HL-60 (cell line): ENCODE data around the gene ADAM17.

Experiments
- DNase-seq, 2 experiments: peaks; one replicate each; pipeline ENCODE4 v3.0.0-alpha.2; 2010 to 2020; ENCODE audit warnings: low read depth in 1 of 2, low spot score in 1 of 2
- H3K27ac ChIP-seq: fragments of 250-450 bp; sonication (Bioruptor Pico); replicated peaks from 2 replicates; pipeline ENCODE4 v1.5.1; 2020; ENCODE audit warnings: mild to moderate bottlenecking, moderate library complexity
- H3K27me3 ChIP-seq: fragments of 250-450 bp; sonication (Bioruptor Pico); 2 replicates; pipeline ENCODE4 v1.5.1; 2021; ENCODE audit warnings: mild to moderate bottlenecking, moderate library complexity; ENCODE audit not compliant: insufficient read depth, poor library complexity, severe bottlenecking
- H3K4me3 ChIP-seq: replicated peaks from 2 replicates; pipeline ENCODE4 v1.5.1; 2011; ENCODE audit warnings: mild to moderate bottlenecking, control low read depth, low read length; ENCODE audit not compliant: insufficient read depth
- GABPA ChIP-seq: IDR thresholded peaks from 2 replicates; pipeline ENCODE4 v1.6.1; 2012; ENCODE audit warnings: low read depth
- POLR2AphosphoS5 ChIP-seq: IDR thresholded peaks from 2 replicates; pipeline ENCODE4 v1.6.1; 2012; ENCODE audit warnings: low read depth
- SPI1 ChIP-seq: IDR thresholded peaks from 2 replicates; pipeline ENCODE4 v1.6.1; 2012; ENCODE audit warnings: low read depth, mild to moderate bottlenecking, borderline replicate concordance
- TF ChIP-seq, protein P1 (sequence below): IDR thresholded peaks from 2 replicates; pipeline ENCODE4 v1.6.1; 2012; ENCODE audit warnings: low read depth; ENCODE audit not compliant: insufficient replicate concordance
- TF ChIP-seq, protein P2 (sequence below): IDR thresholded peaks from one replicate; pipeline ENCODE4 v1.5.1; 2011; ENCODE audit warnings: low read length, control low read depth, inconsistent platforms; ENCODE audit not compliant: insufficient read depth

ADAM17 gene

DNA sequence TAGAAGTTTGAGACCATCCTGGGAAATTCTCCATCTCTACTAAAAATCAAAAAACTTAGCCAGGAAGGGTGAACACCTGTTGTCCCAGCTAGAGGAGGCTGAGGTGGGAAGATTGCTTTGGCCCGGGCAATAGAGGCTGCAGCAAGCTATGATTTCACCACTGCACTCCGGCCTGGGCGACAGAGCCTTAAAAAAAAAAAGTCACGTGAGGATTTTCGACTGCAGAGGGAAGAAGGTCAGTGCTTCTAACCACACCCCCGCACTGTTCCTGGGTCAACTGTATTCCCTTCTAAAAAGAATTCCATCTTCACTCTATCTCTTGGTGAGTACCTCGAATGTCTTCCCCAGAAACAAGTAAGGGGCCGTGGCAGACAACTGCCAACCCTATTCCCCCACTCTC is 31.3 kb downstream of the ADAM17 start:
- H3K27ac ChIP-seq, result no peak overlapping the region

DNA sequence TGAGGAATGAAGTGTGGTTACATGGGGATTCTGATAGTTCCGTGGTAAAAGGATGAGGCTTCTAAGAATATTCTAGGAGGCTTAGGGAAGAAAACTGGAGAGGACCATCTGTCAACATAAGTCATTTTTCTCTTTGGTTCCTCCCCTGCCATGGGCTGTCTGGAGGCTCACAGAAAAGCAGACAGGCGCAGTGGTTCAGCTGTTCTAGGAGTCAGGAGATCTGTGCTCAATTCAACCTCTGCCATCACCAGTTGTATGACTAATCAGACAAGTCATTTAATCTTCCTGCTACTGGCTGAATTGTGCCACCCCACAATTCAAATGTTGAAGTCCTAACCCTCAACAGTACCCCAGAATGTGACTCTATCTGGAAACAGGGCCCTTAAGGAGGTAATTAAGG is 36.4 kb downstream of the ADAM17 start:
- TF ChIP-seq SPI1 (no peak), GABPA (no peak), POLR2AphosphoS5 (no peak)
- TF ChIP-seq, protein P1, sequence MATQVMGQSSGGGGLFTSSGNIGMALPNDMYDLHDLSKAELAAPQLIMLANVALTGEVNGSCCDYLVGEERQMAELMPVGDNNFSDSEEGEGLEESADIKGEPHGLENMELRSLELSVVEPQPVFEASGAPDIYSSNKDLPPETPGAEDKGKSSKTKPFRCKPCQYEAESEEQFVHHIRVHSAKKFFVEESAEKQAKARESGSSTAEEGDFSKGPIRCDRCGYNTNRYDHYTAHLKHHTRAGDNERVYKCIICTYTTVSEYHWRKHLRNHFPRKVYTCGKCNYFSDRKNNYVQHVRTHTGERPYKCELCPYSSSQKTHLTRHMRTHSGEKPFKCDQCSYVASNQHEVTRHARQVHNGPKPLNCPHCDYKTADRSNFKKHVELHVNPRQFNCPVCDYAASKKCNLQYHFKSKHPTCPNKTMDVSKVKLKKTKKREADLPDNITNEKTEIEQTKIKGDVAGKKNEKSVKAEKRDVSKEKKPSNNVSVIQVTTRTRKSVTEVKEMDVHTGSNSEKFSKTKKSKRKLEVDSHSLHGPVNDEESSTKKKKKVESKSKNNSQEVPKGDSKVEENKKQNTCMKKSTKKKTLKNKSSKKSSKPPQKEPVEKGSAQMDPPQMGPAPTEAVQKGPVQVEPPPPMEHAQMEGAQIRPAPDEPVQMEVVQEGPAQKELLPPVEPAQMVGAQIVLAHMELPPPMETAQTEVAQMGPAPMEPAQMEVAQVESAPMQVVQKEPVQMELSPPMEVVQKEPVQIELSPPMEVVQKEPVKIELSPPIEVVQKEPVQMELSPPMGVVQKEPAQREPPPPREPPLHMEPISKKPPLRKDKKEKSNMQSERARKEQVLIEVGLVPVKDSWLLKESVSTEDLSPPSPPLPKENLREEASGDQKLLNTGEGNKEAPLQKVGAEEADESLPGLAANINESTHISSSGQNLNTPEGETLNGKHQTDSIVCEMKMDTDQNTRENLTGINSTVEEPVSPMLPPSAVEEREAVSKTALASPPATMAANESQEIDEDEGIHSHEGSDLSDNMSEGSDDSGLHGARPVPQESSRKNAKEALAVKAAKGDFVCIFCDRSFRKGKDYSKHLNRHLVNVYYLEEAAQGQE, result no peak
- TF ChIP-seq, protein P2, sequence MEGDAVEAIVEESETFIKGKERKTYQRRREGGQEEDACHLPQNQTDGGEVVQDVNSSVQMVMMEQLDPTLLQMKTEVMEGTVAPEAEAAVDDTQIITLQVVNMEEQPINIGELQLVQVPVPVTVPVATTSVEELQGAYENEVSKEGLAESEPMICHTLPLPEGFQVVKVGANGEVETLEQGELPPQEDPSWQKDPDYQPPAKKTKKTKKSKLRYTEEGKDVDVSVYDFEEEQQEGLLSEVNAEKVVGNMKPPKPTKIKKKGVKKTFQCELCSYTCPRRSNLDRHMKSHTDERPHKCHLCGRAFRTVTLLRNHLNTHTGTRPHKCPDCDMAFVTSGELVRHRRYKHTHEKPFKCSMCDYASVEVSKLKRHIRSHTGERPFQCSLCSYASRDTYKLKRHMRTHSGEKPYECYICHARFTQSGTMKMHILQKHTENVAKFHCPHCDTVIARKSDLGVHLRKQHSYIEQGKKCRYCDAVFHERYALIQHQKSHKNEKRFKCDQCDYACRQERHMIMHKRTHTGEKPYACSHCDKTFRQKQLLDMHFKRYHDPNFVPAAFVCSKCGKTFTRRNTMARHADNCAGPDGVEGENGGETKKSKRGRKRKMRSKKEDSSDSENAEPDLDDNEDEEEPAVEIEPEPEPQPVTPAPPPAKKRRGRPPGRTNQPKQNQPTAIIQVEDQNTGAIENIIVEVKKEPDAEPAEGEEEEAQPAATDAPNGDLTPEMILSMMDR, result no peak
- Histone ChIP-seq H3K27ac (no peak overlapping the region), H3K4me3 (no peak overlapping the region), H3K27me3 (no peaks in the 10 kb centered on the region)
- DNase-seq, result no peak

More for the DNA sequence above, 31.3 kb downstream of the ADAM17 start:
- TF ChIP-seq SPI1, result no peak
- no peak for TF ChIP-seq POLR2AphosphoS5
- TF ChIP-seq, protein P2, result no peak
- no peak for TF ChIP-seq GABPA
- H3K27me3 ChIP-seq, result no peaks in the 10 kb centered on the region
- DNase-seq, result no peak
- H3K4me3 ChIP-seq, result no peak overlapping the region

DNA sequence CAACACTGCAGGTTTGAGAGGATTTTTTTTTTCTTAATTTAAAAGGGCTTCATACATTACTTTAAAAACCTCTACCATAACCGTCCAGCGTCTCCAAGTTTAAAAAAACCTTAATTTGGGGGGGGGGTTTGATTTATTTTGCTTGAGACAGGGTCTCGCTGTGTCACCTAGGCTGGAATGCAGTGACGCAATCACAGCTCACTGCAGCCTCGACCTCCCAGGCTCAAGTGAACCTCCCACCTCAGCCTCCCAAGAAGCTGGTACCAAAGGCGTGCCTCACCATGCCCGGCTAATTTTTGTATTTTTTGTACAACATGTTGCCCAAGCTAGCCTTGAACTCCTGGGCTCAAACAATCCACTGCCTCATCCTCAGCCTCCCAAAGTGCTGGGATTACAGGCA is 36.9 kb downstream of the ADAM17 start:
- no peak overlapping the region for H3K4me3 ChIP-seq
- TF ChIP-seq, protein P2, result no peak
- TF ChIP-seq SPI1 (no peak), POLR2AphosphoS5 (no peak), GABPA (no peak)
- TF ChIP-seq, protein P1, result no peak
- no peak for DNase-seq
- H3K27me3 ChIP-seq, result no peaks in the 10 kb centered on the region
- H3K27ac ChIP-seq, result no peak overlapping the region

DNA sequence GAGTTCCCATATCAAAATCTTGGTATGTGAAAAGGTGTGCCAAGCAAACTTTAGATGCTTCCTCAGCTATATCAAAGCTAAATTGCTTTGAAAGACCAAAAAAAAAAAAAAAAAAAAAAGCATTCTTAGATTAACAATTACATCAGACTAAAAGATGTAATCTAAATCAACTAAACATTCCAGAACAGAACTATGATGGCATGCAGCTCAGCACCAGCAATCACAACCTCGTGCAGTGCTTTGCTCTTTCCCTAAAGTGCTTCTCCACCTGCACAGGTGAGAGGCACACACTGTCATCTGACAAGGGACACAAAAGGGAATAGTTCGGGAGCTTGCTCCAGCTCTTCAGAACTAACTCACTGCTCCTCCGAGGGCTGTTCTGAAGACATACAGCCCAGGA is 37.5 kb downstream of the ADAM17 start:
- TF ChIP-seq GABPA, result no peak
- TF ChIP-seq, protein P1, result no peak
- no peak for TF ChIP-seq POLR2AphosphoS5
- TF ChIP-seq SPI1, result no peak
- TF ChIP-seq, protein P2, result no peak
- Histone ChIP-seq H3K27ac (no peak overlapping the region), H3K27me3 (no peaks in the 10 kb centered on the region), H3K4me3 (no peak overlapping the region)
- DNase-seq, result no peak
